Measurements from ENCODE around the gene INPPL1.
"Not testable (repeated sequence)": the region's sequence is repeated elsewhere in the genome, so short reads cannot be mapped to it uniquely, and the experiment has no call there.

INPPL1 gene

GRCh38 chr11:72254299-72254993, 29.9 kb downstream of the INPPL1 start:
- ChIA-PET POLR2A (no interaction called here), CTCF (interaction anchor here (1.4 to 2.0 kb wide), 3 partner anchors 16 to 176 kb away, joined by 5 to 9 read pairs (median 7); no protein-coding TSS in a partner anchor)
- no peak for TF ChIP-seq CTCF (IDR thresholded peaks at IDR 0.05; ENCODE audit: insufficient read depth, low read length, missing control alignments)
- DNase-seq (ENCODE audit: low read depth, low spot score) = no peak
- no peak overlapping the region for H3K4me3 ChIP-seq (ENCODE audit: low read depth, low read length)

- TF ChIP-seq CTCF (IDR thresholded peaks at IDR 0.05; ENCODE audit: insufficient read depth, low read length, missing control alignments) = no peak
- DNase-seq (ENCODE audit: low read depth, low spot score) = no peak
- ChIA-PET POLR2A (no interaction called here), CTCF (interaction anchor here (0.9 to 1.3 kb wide), 2 partner anchors 11 to 173 kb away, joined by 3 read pairs; no protein-coding TSS in a partner anchor)
- no peak overlapping the region for H3K4me3 ChIP-seq (ENCODE audit: low read depth, low read length)
These were observed 33.0 kb downstream of the INPPL1 start for GRCh38 chr11:72257570-72257969.

GRCh38 chr11:72259490-72259889, 34.9 kb downstream of the INPPL1 start:
- CTCF ChIA-PET = interaction anchor here (1.0 to 1.2 kb wide), 2 partner anchors 13 to 76 kb away, joined by 3 to 4 read pairs; no protein-coding TSS in a partner anchor
- no peak overlapping the region for H3K4me3 ChIP-seq (ENCODE audit: low read depth, low read length)
- POLR2A ChIA-PET = no interaction called here
- DNase-seq (ENCODE audit: low read depth, low spot score) = no peak
- no peak for TF ChIP-seq CTCF (IDR thresholded peaks at IDR 0.05; ENCODE audit: insufficient read depth, low read length, missing control alignments)

- TF ChIP-seq CTCF (IDR thresholded peaks at IDR 0.05; ENCODE audit: insufficient read depth, low read length, missing control alignments) = no peak
- CTCF ChIA-PET = no interaction called here
- H3K4me3 ChIP-seq (ENCODE audit: low read depth, low read length) = no peak overlapping the region
- DNase-seq (ENCODE audit: low read depth, low spot score) = no peak
- POLR2A ChIA-PET = no interaction called here
These were observed 36.0 kb downstream of the INPPL1 start for GRCh38 chr11:72260574-72260973.

- POLR2A ChIA-PET = no interaction called here
- DNase-seq (ENCODE audit: low read depth, low spot score) = no peak
- no peak for TF ChIP-seq CTCF (IDR thresholded peaks at IDR 0.05; ENCODE audit: insufficient read depth, low read length, missing control alignments)
- CTCF ChIA-PET = interaction anchor here (1.2 kb wide), 1 partner anchor 167 kb away, joined by 4 read pairs; no protein-coding TSS in a partner anchor
- no peak overlapping the region for H3K4me3 ChIP-seq (ENCODE audit: low read depth, low read length)
These were observed 38.8 kb downstream of the INPPL1 start for GRCh38 chr11:72263361-72263760.

- CTCF ChIA-PET = interaction anchor here (0.8 to 1.9 kb wide), 5 partner anchors 10 to 419 kb away, joined by 3 to 4 read pairs (median 4); no protein-coding TSS in a partner anchor
These were observed 41.4 kb downstream of the INPPL1 start for GRCh38 chr11:72265951-72266350.

GRCh38 chr11:72266960-72267359, 42.4 kb downstream of the INPPL1 start:
- DNase-seq (ENCODE audit: low read depth, low spot score); H3K4me3 ChIP-seq (ENCODE audit: low read depth, low read length); POLR2A ChIA-PET: not testable (repeated sequence)
- CTCF ChIA-PET = interaction anchor here (0.8 to 1.9 kb wide), 5 partner anchors 12 to 418 kb away, joined by 3 to 4 read pairs (median 4); no protein-coding TSS in a partner anchor

More at GRCh38 chr11:72265951-72266350, 41.4 kb downstream of the INPPL1 start:
- POLR2A ChIA-PET = no interaction called here
- no peak overlapping the region for H3K4me3 ChIP-seq (ENCODE audit: low read depth, low read length)
- no peak for TF ChIP-seq CTCF (IDR thresholded peaks at IDR 0.05; ENCODE audit: insufficient read depth, low read length, missing control alignments)
- no peak for DNase-seq (ENCODE audit: low read depth, low spot score)
